Smooth muscle cell (in vitro differentiated cells): ENCODE data around the gene CALM1. TPM values are rescaled to one million over a fixed set of nuclear protein-coding genes. Genes with fewer than 3 reads are reported as not detected.

Experiments
- DNase-seq: peaks from one replicate; lab custom pipeline; 2025; ENCODE audit not compliant: unreplicated experiment; lab: John Stamatoyannopoulos, UW
- H2AFZ ChIP-seq: fragments of 200-600 bp; sonication (generic); 2 replicates; pipeline ENCODE4 v1.6.0; 2016; ENCODE audit warnings: antibody characterized with exemption, low read depth, mild to moderate bottlenecking
- H3F3A ChIP-seq: fragments of 200-600 bp; sonication (generic); 2 replicates; pipeline ENCODE4 v1.6.0; 2017; ENCODE audit warnings: antibody characterized with exemption, low read depth
- H3K27ac ChIP-seq: fragments of 200-600 bp; sonication (generic); 2 replicates; pipeline ENCODE4 v1.5.1; 2016; ENCODE audit warnings: low read depth, mild to moderate bottlenecking
- H3K27me3 ChIP-seq: fragments of 200-600 bp; sonication (generic); 2 replicates; pipeline ENCODE4 v1.6.1; 2016; ENCODE audit warnings: low read depth, mild to moderate bottlenecking
- H3K36me3 ChIP-seq: fragments of 200-600 bp; sonication (generic); 2 replicates; pipeline ENCODE4 v1.5.1; 2016; ENCODE audit warnings: low read depth
- H3K4me1 ChIP-seq: fragments of 200-600 bp; sonication (generic); 2 replicates; pipeline ENCODE4 v1.5.1; 2016; ENCODE audit warnings: low read depth
- H3K4me2 ChIP-seq: fragments of 200-600 bp; sonication (generic); 2 replicates; pipeline ENCODE4 v1.6.0; 2016; ENCODE audit warnings: mild to moderate bottlenecking
- H3K4me3 ChIP-seq: fragments of 200-600 bp; sonication (generic); 2 replicates; pipeline ENCODE4 v1.5.1; 2016; ENCODE audit warnings: mild to moderate bottlenecking
- H3K79me2 ChIP-seq: fragments of 200-600 bp; sonication (generic); 2 replicates; pipeline ENCODE4 v1.6.0; 2016; ENCODE audit warnings: low read depth, mild to moderate bottlenecking
- H3K9ac ChIP-seq: fragments of 200-600 bp; sonication (generic); 2 replicates; pipeline ENCODE4 v1.6.0; 2016; ENCODE audit warnings: low read depth
- H3K9me3 ChIP-seq: fragments of 200-600 bp; sonication (generic); replicated peaks from 2 replicates; pipeline ENCODE4 v1.5.1; 2016; ENCODE audit warnings: low read depth
- H4K20me1 ChIP-seq: fragments of 200-600 bp; sonication (generic); 2 replicates; pipeline ENCODE4 v1.6.0; 2016; ENCODE audit warnings: low read depth
- CTCF ChIP-seq: fragments of 200-600 bp; sonication (generic); IDR thresholded peaks from 2 replicates; pipeline ENCODE4 v1.5.1; 2017; ENCODE audit warnings: borderline replicate concordance, mild to moderate bottlenecking, antibody characterized with exemption; ENCODE audit not compliant: insufficient read depth, poor library complexity, severe bottlenecking
- WGBS: methylation state at CpG from one replicate; pipeline ENCODE4 v1.1.7; 2016; ENCODE audit warnings: low lambda C conversion rate; 5-methylcytosine and 5-hydroxymethylcytosine counted together
- polyA plus RNA-seq: library from polyadenylated mRNA; unstranded; fragments of >200 nt; fragmentation: Nextera tagmentation; extraction: Ambion mirVana; gene quantifications from 2 replicates; pipeline ENCODE4 v1.2.1, GENCODE V29; 2016
- total RNA-seq: library from RNA; depleted of rRNA; stranded (reverse); fragments of >200 nt; gene quantifications from 2 replicates; pipeline ENCODE4 v1.2.3, GENCODE V29; 2014

The CALM1 gene
- total and polyA plus RNA-seq, 2 experiments from 2014 or later = 302 to 545 TPM

GRCh38 chr14:90457186-90457585 lies 60.4 kb downstream of the CALM1 start:
- Histone ChIP-seq H3K4me2 (no peak overlapping the region), H3K9ac (no peak overlapping the region), H3K79me2 (no peaks in the 10 kb centered on the region), H3K36me3 (no peaks in the 10 kb centered on the region), H3K27me3 (no peaks in the 10 kb centered on the region), H3K4me1 (peaks cover 12% of the 10 kb centered on the region), H3F3A (no peaks in the 10 kb centered on the region), H2AFZ (no peak overlapping the region), H4K20me1 (no peaks in the 10 kb centered on the region), H3K4me3 (no peak overlapping the region), H3K9me3 (no peaks in the 10 kb centered on the region), H3K27ac (no peak overlapping the region)
- no peak for TF ChIP-seq CTCF
- no peak for DNase-seq
- 67% methylated on average over 4 of the region's 4 CpGs for WGBS

Other genes with a start within 250 kb of the CALM1 start
- 151 and 185 TPM in 2 replicates for gene PSMC1, start 140.5 kb upstream of the CALM1 start, total RNA-seq
- gene PSMC1, start 140.5 kb upstream of the CALM1 start, polyA plus RNA-seq = 163 and 172 TPM in 2 replicates
- gene NRDE2, start 65.1 kb upstream of the CALM1 start, total RNA-seq = 7.5 and 8.0 TPM in 2 replicates
- 9.9 and 17.5 TPM in 2 replicates for gene NRDE2, start 65.1 kb upstream of the CALM1 start, polyA plus RNA-seq